Left renal cortex interstitium (tissue), 4 donors: ENCODE measurements around the gene ZBTB34. TPM values are rescaled to one million over a fixed set of nuclear protein-coding genes. Genes with fewer than 3 reads are reported as not detected.
"Not testable (repeated sequence)": the region's sequence is repeated elsewhere in the genome, so short reads cannot be mapped to it uniquely, and the experiment has no call there.

Experiments used
- DNase-seq, 4 donors: peaks; one replicate each; pipeline ENCODE4 v3.0.0-alpha.2; 2013; ENCODE audit warnings: low read depth in 4 of 4, low spot score in 2 of 4, missing footprints in 1 of 4
- polyA plus RNA-seq, 4 donors: library from polyadenylated mRNA; unstranded; fragments of 120-200 nt; gene quantifications; one replicate each; pipeline ENCODE4 v1.2.1, GENCODE V29; 2013; ENCODE audit not compliant: insufficient read length in 4 of 4

The ZBTB34 gene
- 10 to 100 TPM; 20.1 to 21.9 (median 20.6) TPM for polyA plus RNA-seq

DNA sequence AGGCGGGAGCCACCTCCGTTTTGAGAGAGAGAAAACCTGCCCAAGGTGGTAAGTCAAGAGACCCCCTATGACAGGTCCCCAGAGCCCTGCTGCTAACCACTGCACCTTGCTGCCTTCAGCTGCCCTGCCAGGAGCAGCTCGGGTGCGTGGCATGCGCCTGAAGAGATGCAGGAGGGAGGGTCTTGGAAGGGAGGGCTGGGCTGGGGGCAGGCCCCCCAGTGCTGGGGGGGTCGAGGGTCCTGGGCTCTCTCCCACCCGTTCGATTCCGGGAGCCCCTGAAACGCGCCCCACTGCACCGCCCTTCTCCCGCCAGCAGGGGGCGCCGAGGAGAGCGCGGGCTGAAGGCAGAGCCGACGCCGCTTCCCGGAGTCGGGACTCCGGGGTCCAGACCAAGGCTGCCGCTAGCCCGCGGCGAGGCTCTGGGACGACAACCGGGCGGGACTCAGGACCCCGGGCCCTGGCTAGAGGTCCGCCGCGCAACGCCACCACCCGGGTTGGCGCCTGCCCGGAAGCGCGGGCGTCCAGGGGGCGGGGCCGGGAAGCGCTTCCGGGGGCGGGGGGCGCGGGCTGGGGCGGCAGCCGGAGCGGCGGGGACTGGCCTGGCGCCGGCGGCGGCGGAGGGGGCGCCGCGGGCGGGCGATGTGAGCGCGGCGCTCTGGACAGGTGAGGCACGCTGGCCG is at the start of gene ZBTB34:
Gene ZBTB34, plus strand, starts transcription at position 563 of the 680 bp plus-strand sequence. CDS start 18,761 bp downstream, outside the sequence.
- DNase-seq, result peak in 1 of 4 donors; percentile 41

DNA sequence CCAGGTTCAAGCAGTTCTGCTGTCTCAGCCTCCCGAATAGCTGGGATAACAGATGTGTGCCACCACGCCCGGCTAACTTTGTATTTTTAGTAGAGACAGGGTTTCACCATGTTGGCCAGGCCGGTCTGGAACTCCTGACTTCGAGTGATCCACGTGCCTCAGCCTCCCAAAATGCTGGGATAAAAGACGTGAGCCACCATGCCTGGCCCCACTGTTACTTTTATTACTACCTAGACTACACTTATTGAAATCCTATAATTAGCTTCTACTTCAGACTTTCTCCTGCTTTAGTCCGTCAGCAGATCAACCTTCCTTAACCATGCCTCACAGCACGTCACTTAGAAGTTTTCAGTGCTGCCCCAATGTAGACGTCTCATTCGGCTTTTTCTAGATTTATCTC is 47.4 kb upstream of the ZBTB34 start:
- no peak for DNase-seq

DNA sequence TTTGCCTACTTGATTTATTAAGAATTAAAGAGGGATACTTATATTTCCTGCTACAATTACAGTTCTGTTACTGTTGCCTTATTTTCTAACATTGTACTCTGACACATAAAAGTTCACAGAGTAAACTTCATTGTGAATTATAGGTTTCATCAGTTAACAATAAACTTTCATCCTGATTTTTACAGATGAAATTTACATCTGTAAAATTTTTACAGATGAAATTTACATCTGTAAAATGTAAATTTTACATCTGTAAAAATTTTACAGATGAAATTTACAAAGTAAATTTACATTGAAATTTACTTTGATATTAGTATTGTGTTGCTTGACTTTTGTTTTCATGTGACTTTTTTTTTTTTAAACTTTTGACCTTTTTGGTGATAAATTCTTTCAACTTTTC is 46.3 kb upstream of the ZBTB34 start:
- DNase-seq, result no peak

- not testable (repeated sequence) for DNase-seq
Measured at GRCh38 chr9:126817615-126818014, 42.8 kb upstream of the ZBTB34 start.

DNA sequence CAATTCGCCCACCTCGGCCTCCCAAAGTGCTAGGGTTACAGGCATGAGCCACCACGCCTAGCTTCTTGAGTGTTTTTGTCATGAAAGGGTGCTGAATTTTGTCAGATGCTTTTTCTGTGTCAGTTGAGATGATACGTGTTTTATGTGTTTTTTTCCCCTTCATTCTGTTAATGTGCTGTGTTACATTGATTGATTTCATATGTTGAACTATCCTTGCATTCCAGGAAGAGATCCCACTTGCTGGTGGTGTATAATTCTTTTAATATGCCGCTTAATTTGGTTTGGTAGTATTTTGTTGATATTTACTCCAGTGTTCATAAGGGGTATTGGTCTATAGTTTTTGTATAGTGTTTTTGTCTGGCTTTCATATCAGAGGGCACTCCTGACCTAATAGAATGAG is 42.0 kb upstream of the ZBTB34 start:
- DNase-seq, result no peak

DNA sequence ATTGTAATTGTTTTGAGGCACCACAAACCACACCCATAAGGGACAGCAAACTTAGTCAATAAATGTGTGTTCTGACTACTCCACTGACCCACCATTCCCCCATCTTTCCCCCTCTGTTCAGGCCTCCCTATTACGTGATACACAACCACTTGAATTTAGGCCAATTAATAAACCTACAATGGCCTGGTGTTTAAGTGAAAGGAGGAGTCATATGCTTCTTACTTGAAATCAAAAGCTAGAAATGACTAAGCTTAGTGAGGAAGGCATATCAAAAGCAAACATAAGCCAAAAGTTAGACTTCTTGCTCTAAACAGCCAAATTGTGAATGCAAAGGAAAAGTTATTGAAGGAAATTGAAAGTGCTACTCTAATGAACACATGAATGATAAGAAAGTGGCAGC is 41.0 kb upstream of the ZBTB34 start:
- DNase-seq, result no peak

DNA sequence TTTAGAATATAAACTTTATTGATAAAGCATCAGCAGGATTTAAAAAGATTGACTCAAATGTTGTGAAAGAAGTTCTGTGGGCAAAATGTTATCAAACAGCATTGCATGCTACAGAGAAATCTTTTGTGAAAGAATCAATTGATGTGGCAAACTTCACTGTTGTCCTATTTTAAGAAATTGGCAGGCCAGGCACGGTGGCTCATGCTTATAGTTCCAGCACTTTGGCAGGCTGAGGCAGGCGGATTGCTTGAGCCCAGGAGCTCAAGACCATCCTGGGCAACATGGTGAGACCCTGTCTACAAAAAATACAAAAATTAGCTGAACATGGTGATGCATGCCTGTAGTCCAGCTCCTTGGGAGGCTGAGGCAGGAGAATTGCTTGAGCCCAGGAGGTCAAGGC is 38.2 kb upstream of the ZBTB34 start:
- no peak for DNase-seq

DNA sequence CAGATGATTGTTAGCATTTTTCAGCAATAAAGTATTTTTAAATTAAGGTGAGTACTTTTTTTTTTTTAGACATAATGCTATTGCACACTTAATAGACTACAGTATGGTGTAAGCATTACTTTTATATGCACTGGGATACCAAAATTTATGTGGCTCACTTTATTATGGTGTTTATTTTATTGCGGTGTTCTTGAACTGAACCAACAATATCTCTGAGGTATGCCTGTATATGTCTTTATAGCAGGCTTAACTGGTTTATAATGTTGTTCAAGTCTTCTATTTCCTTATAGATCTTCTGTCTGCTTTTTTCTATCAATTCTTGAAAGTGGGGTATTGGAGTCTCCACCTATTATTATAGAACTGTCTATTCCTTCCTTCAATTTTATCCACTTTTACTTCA is 37.6 kb upstream of the ZBTB34 start:
- DNase-seq, result no peak

DNA sequence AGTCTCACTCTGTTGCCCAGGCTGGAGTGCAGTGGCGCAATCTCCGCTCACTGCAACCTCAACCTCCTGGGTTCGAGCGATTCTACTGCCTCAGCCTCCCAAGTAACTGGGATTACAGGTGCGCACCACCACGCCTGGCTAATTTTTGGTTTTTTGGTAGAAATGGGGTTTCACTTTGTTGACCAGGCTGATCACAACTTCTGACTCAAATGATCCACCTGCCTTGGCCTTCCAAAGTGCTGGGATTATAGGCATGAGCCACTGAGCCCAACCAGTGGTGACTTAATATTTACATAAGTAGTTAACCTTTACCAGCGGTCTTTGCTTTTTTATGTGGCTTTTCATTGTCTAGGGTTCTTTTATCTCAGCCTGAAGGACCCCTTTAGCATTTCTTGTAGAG is 36.4 kb upstream of the ZBTB34 start:
- DNase-seq, result not testable (repeated sequence)

GRCh38 chr9:126827227-126827626 is 33.2 kb upstream of the ZBTB34 start:
- DNase-seq, result no peak

- no peak for DNase-seq
Measured at GRCh38 chr9:126829035-126829434, 31.4 kb upstream of the ZBTB34 start.

- DNase-seq, result no peak
Measured at GRCh38 chr9:126830827-126831226, 29.6 kb upstream of the ZBTB34 start.

DNA sequence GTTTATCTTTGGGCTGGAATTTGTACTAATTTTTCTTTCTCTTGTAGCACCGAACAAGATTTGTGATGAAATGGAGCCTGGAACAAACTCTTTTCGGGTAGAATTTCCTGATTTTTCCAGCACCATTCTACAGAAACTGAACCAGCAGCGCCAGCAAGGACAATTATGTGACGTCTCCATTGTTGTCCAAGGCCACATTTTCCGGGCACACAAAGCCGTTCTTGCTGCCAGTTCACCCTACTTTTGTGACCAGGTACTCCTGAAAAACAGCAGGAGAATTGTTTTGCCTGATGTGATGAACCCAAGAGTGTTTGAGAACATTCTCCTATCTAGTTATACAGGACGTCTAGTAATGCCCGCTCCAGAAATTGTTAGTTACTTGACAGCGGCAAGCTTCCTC is 28.0 kb upstream of the ZBTB34 start:
- DNase-seq, result no peak

DNA sequence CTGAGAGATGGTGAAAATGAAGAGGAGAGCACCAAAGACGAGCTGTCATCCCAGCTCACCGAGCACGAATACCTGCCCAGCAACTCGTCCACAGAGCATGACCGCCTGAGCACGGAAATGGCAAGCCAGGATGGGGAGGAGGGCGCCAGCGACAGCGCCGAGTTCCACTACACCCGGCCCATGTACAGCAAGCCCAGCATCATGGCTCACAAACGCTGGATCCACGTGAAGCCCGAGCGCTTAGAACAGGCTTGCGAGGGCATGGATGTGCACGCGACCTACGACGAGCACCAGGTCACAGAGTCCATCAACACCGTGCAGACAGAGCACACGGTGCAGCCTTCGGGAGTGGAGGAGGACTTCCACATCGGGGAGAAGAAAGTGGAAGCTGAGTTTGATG is 27.4 kb upstream of the ZBTB34 start:
- DNase-seq, result no peak

- DNase-seq, result no peak
Measured at GRCh38 chr9:126833710-126834345, 26.6 kb upstream of the ZBTB34 start.

DNA sequence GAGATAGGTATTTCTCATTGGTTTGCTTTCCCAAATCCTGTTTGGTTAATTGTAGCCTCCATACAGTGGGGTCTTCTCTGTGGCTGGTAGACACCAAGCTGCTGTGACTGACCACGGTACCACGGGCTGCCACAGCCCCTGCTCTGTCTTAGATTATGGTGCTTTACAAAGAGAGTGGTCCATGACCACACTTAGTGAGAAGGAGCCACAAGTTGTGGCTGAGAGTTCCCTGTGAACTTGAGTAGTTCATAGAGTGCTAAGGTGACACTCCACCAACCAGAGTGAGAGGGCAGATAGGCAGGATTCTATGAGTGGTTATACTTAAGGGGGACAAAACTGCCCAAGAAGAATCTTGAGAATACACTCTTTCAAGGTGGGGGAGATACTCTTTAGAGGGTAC is 25.8 kb upstream of the ZBTB34 start:
- DNase-seq, result no peak

DNA sequence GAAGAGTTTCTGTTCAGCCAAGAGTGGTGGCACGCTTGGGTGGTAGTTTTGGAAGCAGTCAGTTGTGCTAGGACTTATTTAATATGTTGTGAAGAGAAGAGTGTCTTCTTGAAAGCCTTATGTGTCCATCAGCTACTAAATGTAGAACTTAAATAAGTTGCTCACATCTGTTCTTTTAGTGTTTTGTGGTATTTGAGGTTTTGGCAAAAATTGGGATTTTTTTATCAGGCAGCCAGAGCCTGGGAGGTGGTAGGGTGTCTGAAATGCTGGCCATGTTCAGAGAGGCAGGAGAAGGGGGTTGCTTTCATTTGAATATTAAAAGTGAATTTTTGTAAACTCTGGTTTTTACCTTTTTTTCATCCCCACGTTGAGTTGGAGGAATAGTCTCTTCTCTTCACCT is 24.2 kb upstream of the ZBTB34 start:
- no peak for DNase-seq

GRCh38 chr9:126838055-126838811 is 22.2 kb upstream of the ZBTB34 start:
- DNase-seq, result no peak

DNA sequence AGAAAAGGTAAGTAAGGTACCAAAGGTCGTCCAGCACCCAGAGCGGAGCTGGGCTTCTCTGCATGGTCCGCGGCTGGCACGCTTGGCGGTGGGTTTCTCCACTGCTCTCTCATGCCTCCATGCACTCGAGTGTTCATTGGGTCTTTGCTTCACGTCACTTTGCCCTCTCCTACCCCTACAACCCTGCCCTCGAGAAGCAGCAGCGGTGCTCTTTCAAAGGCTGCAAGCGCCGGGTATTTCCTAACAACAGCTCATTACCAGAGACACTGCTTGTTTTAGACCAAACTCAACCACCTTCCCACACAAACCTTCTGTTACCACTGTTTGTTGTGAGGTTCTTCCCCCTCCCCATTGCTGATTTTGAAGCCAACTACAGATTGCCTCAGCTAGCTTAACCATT is 21.5 kb upstream of the ZBTB34 start:
- no peak for DNase-seq

GRCh38 chr9:126839301-126839700 is 21.1 kb upstream of the ZBTB34 start:
- no peak for DNase-seq

- DNase-seq, result no peak
Measured at GRCh38 chr9:126842220-126842842, 18.1 kb upstream of the ZBTB34 start.
